AG10803 (cell line): ENCODE data around the gene CADPS2.
"Not testable (repeated sequence)": the region's sequence is repeated elsewhere in the genome, so short reads cannot be mapped to it uniquely, and the experiment has no call there.

Experiments
- DNase-seq: peaks from one replicate; pipeline ENCODE4 v3.0.0; 2010; ENCODE audit warnings: low read depth
- H3K4me3 ChIP-seq: 2 replicates; pipeline ENCODE4 v1.5.1; 2011; ENCODE audit warnings: mild to moderate bottlenecking, low read length, control low read depth
- CTCF ChIP-seq: conservative IDR thresholded peaks from 2 replicates; pipeline ENCODE4 v1.5.1; 2011; ENCODE audit warnings: mild to moderate bottlenecking, low read length, control low read depth, inconsistent platforms

The CADPS2 gene

GRCh38 chr7:122844191-122844988 is 41.9 kb downstream of the CADPS2 start:
- DNase-seq: no peak
- H3K4me3 ChIP-seq: no peak overlapping the region
- no peak for TF ChIP-seq CTCF

- H3K4me3 ChIP-seq: no peak overlapping the region
- TF ChIP-seq CTCF: no peak
- DNase-seq: no peak
Observed at GRCh38 chr7:122842971-122843370, 43.3 kb downstream of the CADPS2 start.

- not testable (repeated sequence) for H3K4me3 ChIP-seq, DNase-seq
Observed at GRCh38 chr7:122836286-122836685, 50.0 kb downstream of the CADPS2 start.

- not testable (repeated sequence) for H3K4me3 ChIP-seq, DNase-seq
Observed at GRCh38 chr7:122834571-122834942, 51.7 kb downstream of the CADPS2 start.

GRCh38 chr7:122833888-122834570 is 52.2 kb downstream of the CADPS2 start:
- DNase-seq: no peak
- H3K4me3 ChIP-seq: no peak overlapping the region
- no peak for TF ChIP-seq CTCF

GRCh38 chr7:122831436-122831835 is 54.8 kb downstream of the CADPS2 start:
- no peak for TF ChIP-seq CTCF
- H3K4me3 ChIP-seq: no peak overlapping the region
- DNase-seq: no peak

- DNase-seq: no peak
- H3K4me3 ChIP-seq: no peak overlapping the region
- no peak for TF ChIP-seq CTCF
Observed at GRCh38 chr7:122829962-122830361, 56.3 kb downstream of the CADPS2 start.

GRCh38 chr7:122827763-122828162 is 58.5 kb downstream of the CADPS2 start:
- H3K4me3 ChIP-seq: no peak overlapping the region
- DNase-seq: no peak
- no peak for TF ChIP-seq CTCF
